DOHH2 (cell line): ENCODE data around the gene TYW1.
"Not testable (repeated sequence)": the region's sequence is repeated elsewhere in the genome, so short reads cannot be mapped to it uniquely, and the experiment has no call there.

Source experiments
- H3F3A ChIP-seq: fragments of 200-600 bp; sonication (generic), shearing (Covaris generic); 2 replicates; pipeline ENCODE4 v1.6.0; 2016; ENCODE audit warnings: antibody characterized with exemption, mild to moderate bottlenecking; ENCODE audit not compliant: control insufficient read depth, insufficient read depth
- H3K27ac ChIP-seq: fragments of 200-600 bp; sonication (generic); 2 replicates; pipeline ENCODE4 v1.5.1; 2014; ENCODE audit warnings: low read depth, mild to moderate bottlenecking, low read length, moderate library complexity
- H3K27me3 ChIP-seq: fragments of 200-600 bp; sonication (generic); 2 replicates; pipeline ENCODE4 v1.6.1; 2014; ENCODE audit warnings: mild to moderate bottlenecking, low read length, mixed read lengths; ENCODE audit not compliant: control insufficient read depth
- H3K36me3 ChIP-seq: fragments of 200-600 bp; sonication (generic); 2 replicates; pipeline ENCODE4 v1.6.1; 2014; ENCODE audit warnings: mild to moderate bottlenecking, low read length, moderate library complexity, mixed read lengths; ENCODE audit not compliant: control insufficient read depth
- H3K4me1 ChIP-seq: fragments of 200-600 bp; sonication (generic); 2 replicates; pipeline ENCODE4 v1.6.1; 2014; ENCODE audit warnings: mild to moderate bottlenecking, low read length, mixed read lengths; ENCODE audit not compliant: control insufficient read depth
- H3K4me2 ChIP-seq: fragments of 200-600 bp; sonication (generic); 2 replicates; pipeline ENCODE4 v1.6.0; 2014; ENCODE audit warnings: mild to moderate bottlenecking, low read length, moderate library complexity
- H3K4me3 ChIP-seq: fragments of 200-600 bp; sonication (generic); 2 replicates; pipeline ENCODE4 v1.5.1; 2014; ENCODE audit warnings: mild to moderate bottlenecking, low read length, mixed read lengths
- H3K79me2 ChIP-seq: fragments of 200-600 bp; sonication (generic); 2 replicates; pipeline ENCODE4 v1.6.1; 2014; ENCODE audit warnings: mild to moderate bottlenecking, low read length, mixed read lengths; ENCODE audit not compliant: control insufficient read depth
- H3K9me2 ChIP-seq: fragments of 200-600 bp; sonication (generic); replicated peaks from 2 replicates; pipeline ENCODE4 v1.6.1; 2014; ENCODE audit warnings: mild to moderate bottlenecking, low read length, mixed read lengths; ENCODE audit not compliant: control insufficient read depth
- H3K9me3 ChIP-seq: fragments of 200-600 bp; sonication (generic); 2 replicates; pipeline ENCODE4 v1.6.1; 2014; ENCODE audit warnings: antibody characterized with exemption, low read length, mixed read lengths; ENCODE audit not compliant: control insufficient read depth, insufficient read depth
- H4K20me1 ChIP-seq: fragments of 200-600 bp; sonication (generic); 2 replicates; pipeline ENCODE4 v1.6.0; 2014; ENCODE audit warnings: low read depth, mild to moderate bottlenecking, antibody characterized with exemption, low read length, moderate library complexity; ENCODE audit not compliant: control insufficient read depth, insufficient read depth
- EZH2phosphoT487 ChIP-seq: fragments of 200-600 bp; sonication (generic); IDR thresholded peaks from 2 replicates; pipeline ENCODE4 v1.6.1; 2017; ENCODE audit warnings: borderline replicate concordance, mild to moderate bottlenecking, antibody characterized with exemption, low read length, moderate library complexity, mixed read lengths
- TF ChIP-seq, protein P1 (sequence below): fragments of 200-600 bp; sonication (generic); IDR thresholded peaks from one replicate; pipeline ENCODE4 v1.5.1; 2014; ENCODE audit warnings: antibody characterized with exemption, mild to moderate bottlenecking, low read depth, low read length; ENCODE audit not compliant: poor library complexity, severe bottlenecking

Gene TYW1

DNA sequence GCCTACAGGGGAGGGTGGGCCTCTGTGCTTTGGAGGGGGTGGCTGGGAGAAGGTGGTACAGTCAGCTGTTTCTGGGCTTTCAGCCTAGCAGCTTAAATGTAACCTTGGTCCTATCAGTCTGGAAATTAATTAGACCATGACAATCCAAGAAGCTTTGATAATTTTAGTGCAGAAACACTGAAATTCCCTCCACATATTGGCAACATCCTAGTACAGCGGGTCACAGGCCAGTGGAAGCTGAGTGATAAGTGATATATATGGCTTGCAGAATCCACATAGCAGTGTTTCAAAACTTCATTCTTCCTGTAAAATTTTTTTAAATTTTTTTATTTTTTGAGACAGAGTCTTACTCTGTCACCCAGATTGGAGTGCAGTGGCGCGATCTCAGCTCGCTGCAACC is 212.6 kb downstream of the TYW1 start:
- peaks cover 3% of the 10 kb centered on the region; the same call in 1 of the 2 replicates for H3K4me1 ChIP-seq
- H3K9me2 ChIP-seq = no peaks in the 10 kb centered on the region
- H3F3A ChIP-seq = no peaks in the 10 kb centered on the region
- no peak overlapping the region for H3K4me3 ChIP-seq
- H3K79me2 ChIP-seq = no peaks in the 10 kb centered on the region
- H3K27me3 ChIP-seq = no peaks in the 10 kb centered on the region
- no peak overlapping the region for H3K27ac ChIP-seq
- H3K4me2 ChIP-seq = no peak overlapping the region
- no peaks in the 10 kb centered on the region for H3K9me3 ChIP-seq
- no peaks in the 10 kb centered on the region for H4K20me1 ChIP-seq
- H3K36me3 ChIP-seq = 0 out of 2 replicates have a peak, but pooled peaks cover 3% of the 10 kb centered on the region
- no peak for TF ChIP-seq EZH2phosphoT487
- TF ChIP-seq, protein P1, sequence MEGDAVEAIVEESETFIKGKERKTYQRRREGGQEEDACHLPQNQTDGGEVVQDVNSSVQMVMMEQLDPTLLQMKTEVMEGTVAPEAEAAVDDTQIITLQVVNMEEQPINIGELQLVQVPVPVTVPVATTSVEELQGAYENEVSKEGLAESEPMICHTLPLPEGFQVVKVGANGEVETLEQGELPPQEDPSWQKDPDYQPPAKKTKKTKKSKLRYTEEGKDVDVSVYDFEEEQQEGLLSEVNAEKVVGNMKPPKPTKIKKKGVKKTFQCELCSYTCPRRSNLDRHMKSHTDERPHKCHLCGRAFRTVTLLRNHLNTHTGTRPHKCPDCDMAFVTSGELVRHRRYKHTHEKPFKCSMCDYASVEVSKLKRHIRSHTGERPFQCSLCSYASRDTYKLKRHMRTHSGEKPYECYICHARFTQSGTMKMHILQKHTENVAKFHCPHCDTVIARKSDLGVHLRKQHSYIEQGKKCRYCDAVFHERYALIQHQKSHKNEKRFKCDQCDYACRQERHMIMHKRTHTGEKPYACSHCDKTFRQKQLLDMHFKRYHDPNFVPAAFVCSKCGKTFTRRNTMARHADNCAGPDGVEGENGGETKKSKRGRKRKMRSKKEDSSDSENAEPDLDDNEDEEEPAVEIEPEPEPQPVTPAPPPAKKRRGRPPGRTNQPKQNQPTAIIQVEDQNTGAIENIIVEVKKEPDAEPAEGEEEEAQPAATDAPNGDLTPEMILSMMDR = no peak

DNA sequence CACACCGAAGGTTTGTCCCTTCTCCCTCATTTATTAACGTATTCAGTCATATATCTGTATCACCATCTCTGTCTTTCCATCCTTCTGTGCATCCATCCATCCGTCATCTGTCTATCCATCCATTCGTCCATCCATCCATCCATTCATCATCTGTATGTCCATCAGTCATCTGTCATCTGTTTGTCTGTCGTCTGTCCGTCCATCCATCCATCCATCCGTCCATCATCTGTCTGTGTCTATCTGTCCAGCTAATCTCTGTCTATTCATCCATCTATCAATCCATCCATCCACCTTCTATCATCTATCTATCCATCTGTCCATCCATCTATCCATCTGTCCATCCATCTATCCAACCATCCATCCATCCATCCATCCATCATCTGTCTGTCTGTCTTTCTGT is 213.9 kb downstream of the TYW1 start:
- Histone ChIP-seq H3K9me2 (no peaks in the 10 kb centered on the region), H3K79me2 (no peaks in the 10 kb centered on the region), H3K9me3 (no peaks in the 10 kb centered on the region), H4K20me1 (no peaks in the 10 kb centered on the region), H3K4me1 (no peaks in the 10 kb centered on the region), H3K4me2 (no peak overlapping the region), H3F3A (no peaks in the 10 kb centered on the region), H3K27ac (no peak overlapping the region), H3K36me3 (no peaks in the 10 kb centered on the region), H3K27me3 (no peaks in the 10 kb centered on the region), H3K4me3 (no peak overlapping the region)
- no peak for TF ChIP-seq EZH2phosphoT487
- TF ChIP-seq, protein P1 = no peak

DNA sequence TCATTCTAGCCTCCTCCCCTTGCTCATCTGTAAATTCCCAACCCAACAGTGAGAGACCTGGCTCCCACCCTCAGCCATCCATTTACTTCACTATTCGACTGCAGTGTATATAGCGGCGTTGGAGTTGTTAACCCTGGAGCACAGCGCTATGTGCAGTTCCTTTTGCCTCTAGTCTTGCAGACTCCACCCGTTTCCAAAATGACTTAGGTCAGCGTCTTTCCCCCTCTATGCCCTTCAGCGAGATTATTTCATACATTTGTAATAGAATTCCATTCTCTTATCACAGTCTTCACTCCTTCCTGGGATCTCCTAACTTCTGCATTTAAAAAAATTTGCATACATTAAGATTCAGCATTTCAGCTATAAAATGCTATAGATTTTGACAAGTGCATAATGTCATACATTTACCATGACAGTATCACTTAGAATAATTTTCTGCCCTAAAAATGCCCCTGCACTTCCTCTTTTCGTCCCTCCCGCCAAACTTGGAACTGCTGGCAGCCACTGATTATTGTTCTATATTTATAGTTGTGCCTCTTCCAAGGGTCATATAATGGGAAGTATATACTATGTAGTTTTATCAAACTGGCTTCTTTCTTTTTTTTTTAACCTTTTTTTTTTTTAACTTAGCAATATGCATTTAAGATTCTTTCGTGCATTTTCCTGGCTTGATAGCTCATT is 215.2 kb downstream of the TYW1 start:
- not testable (repeated sequence) for H3F3A ChIP-seq, H3K27ac ChIP-seq, H3K4me2 ChIP-seq, H3K9me2 ChIP-seq, H3K27me3 ChIP-seq, H3K9me3 ChIP-seq, H3K36me3 ChIP-seq, H3K4me1 ChIP-seq, H3K79me2 ChIP-seq, H4K20me1 ChIP-seq, H3K4me3 ChIP-seq

DNA sequence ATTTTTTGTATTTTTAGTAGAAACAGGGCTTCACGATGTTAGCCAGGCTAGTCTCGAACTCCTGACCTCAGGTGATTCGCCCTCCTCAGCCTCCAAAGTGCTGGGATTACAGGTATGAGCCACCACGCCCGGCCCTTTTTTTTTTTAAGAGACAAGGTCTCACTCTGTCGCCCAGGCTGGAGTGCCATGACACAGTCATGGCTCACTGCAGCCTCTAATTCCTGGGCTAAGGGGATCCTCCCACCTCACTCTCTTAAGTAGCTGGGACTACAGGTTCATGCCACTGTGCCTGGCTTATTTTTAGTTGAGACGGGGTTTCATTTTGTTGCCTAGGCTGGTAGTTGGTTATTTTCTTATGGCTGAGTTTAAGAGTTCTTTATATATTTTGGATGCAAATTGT is 216.4 kb downstream of the TYW1 start:
- not testable (repeated sequence) for H3K27me3 ChIP-seq, H3K4me3 ChIP-seq, H3K9me3 ChIP-seq, H3K79me2 ChIP-seq, H4K20me1 ChIP-seq, H3F3A ChIP-seq, H3K36me3 ChIP-seq, H3K4me2 ChIP-seq, H3K9me2 ChIP-seq, H3K27ac ChIP-seq, H3K4me1 ChIP-seq

DNA sequence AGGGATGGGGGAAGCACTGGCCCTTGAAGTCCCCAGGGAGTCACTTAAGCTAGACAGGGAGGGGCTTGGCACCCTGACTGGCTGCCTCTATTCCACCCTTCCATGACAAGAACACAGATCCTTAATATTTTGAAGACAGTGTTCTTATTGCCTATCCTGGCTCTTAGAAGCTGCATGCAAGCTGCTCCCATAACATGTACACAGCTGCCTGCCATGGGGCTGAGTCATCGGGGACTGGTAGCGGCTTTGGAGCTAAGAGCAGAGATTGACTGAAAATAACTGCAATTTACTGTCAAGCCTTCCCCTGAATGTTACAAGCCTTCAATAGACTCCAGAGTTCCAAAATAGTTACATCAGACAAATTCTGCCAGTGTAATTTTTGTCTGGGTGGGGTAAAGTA is 226.9 kb downstream of the TYW1 start:
- H3K9me3 ChIP-seq, H3K4me1 ChIP-seq, H4K20me1 ChIP-seq, H3K27ac ChIP-seq, H3K4me3 ChIP-seq, H3K36me3 ChIP-seq, H3K79me2 ChIP-seq, H3K27me3 ChIP-seq, H3F3A ChIP-seq, H3K9me2 ChIP-seq, H3K4me2 ChIP-seq: not testable (repeated sequence)

DNA sequence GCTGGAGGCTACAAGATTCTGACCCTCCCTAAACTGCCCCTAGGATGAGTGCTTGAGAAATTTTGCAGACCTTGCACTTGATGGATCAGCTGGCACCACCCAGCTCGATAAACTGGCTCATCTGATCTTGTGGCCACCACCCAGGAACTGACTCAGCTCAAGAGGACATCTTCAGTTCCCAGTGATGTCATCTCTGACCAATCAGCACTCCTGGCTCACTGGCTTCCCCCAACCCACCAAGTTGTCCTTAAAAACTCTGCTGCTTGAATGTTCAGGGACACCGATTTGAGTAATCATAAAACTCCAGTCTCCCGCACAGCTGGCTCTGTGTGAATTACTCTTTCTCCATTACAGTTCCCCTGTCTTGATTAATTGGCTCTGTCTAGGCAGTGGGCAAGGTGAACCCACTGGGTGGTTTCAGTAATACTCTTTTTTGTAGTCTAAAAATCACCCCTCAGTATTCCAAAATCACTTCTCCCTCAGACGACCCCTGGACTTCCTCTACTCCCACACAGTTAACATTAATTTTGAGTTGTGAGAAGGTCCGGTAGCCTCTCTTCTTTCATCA is 229.8 kb downstream of the TYW1 start:
- not testable (repeated sequence) for H3K4me3 ChIP-seq, H3K79me2 ChIP-seq, H3K9me2 ChIP-seq, H3K27ac ChIP-seq, H3K4me2 ChIP-seq, H3F3A ChIP-seq, H3K27me3 ChIP-seq, H4K20me1 ChIP-seq, H3K36me3 ChIP-seq, H3K4me1 ChIP-seq, H3K9me3 ChIP-seq
